Measurements from ENCODE around the gene STYXL2.

The STYXL2 gene

DNA sequence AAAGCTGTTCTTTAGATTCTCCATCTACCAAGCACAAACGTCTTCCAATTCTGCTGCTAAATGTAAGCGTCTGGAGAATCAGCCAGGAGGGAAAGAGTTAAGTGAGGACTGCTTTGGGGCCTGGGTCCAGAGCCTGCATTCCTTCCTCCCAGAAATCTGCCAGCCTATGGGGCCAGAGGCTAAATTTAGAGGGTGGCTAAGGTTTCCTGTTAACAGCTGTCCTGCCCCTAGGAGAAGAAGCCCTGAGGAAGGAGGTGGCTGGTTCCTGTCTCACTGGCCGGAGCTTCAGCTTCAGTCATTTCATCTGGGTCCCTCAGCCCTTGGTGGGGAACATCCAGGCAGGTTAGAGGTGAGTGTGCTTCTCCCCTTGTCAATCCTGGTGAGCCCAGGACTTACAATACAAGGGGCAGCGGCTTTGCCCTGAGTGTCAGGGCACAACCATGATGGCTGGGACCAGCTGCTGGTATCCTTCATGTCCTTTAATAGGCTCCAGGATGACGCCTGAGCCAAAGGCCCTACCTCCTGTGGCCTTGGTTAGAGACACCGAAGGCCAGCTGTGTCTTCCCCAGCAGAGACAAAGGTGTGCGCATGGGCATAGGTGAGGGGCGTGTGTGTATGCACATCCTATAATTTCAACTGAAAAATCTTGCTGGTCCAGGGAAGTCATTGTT, at the start of gene STYXL2:
Gene STYXL2, plus strand, starts transcription at position 230 of the 671 bp plus-strand sequence. CDS start 775 bp downstream, outside the sequence.
- in situ Hi-C loops (cut with MboI; ENCODE audit: low sequenced_read_pairs) = no loop called here

DNA sequence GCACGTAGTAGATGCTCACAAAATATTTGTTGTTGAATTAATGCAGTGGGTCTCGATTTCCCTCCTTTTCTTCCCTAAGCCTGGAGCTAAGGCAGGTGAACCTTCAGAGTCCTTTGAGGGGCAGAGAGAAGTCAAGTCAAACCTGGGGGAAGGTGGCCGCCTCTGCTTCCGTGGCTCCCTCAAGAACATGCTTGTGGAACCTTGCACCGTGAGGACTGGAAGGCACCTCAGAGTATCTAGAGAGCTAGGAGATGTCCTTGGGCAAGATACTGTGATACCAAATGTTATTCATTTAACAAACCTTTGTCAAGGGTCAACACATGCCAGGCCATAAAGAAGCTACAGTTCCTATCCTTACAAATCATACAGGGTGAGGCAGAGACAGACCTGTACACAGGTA, 42.0 kb upstream of the STYXL2 start:
- in situ Hi-C loops (cut with MboI; ENCODE audit: low sequenced_read_pairs) = no loop called here

DNA sequence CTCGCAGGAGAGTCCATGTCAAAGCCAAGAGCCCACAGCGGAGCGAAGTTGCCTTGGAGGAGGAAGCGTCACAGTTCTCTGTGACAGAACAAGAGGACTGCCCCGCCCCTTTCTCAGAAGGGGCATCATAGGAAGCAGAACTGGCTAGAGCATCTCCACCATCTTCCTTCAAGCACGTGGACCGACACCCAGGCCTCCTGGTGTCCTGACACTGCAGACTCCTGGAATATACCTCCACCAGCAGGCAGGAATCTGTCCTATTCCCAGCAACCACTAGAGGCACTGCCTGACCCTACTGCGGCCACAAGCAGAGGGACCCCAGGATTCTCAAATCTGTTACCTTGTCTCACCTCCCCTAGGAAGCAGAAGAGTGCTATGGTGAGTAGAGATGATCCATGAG, 41.5 kb upstream of the STYXL2 start:
- in situ Hi-C loops (cut with MboI; ENCODE audit: low sequenced_read_pairs) = no loop called here

DNA sequence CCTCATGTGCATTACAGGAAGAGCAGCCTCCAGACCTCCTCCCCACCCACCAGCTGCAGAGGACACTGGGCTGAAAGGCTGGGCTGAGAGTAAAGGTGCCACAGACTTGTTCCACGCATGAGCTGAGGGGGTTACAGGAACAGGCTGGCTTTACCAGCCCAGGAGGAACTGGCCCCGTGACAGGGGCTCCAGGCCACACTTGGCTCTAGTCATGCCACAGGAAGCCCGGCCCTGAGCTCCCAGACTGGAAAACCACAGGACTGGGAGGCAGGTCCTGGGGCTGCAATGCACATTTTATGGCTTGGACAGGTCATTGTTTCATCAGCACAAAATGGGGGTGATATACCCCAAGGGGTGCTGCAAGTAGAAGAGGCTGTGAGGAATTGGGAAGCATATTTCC, 39.3 kb upstream of the STYXL2 start:
- in situ Hi-C loops (cut with MboI; ENCODE audit: low sequenced_read_pairs) = no loop called here

DNA sequence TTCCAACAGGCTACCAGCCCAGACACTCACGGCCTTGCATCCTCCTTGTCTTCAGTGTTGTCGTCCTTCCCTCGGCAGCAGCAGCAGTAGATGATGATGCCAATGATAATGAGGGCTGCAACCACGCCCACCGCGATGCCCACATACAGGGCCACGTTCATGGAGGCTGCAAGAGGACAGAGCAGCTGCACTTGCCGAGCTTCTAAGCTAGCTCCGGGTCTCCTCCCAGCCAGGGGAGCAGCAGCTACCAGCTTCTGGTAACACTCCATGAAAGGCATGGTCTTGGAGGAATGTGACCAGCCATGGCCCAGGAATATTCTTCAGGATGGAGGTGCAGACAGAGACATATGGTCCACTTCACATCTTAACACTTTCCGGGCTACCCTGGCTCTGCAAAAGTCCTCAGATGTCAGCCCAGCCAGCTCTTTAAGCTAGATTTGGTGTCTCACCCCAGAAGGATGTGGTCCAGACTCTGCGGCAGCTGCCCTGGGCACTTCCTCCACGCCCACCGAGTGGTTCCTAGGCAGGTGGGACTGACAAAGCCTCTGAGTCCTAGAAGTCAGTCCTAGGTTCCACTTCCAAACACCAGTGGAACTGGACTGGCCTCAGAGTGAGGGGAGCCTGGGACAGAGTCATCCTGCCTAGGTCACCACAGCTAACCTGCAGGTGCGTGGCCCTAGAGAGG, 38.8 kb upstream of the STYXL2 start:
- in situ Hi-C loops (cut with MboI; ENCODE audit: low sequenced_read_pairs) = no loop called here

DNA sequence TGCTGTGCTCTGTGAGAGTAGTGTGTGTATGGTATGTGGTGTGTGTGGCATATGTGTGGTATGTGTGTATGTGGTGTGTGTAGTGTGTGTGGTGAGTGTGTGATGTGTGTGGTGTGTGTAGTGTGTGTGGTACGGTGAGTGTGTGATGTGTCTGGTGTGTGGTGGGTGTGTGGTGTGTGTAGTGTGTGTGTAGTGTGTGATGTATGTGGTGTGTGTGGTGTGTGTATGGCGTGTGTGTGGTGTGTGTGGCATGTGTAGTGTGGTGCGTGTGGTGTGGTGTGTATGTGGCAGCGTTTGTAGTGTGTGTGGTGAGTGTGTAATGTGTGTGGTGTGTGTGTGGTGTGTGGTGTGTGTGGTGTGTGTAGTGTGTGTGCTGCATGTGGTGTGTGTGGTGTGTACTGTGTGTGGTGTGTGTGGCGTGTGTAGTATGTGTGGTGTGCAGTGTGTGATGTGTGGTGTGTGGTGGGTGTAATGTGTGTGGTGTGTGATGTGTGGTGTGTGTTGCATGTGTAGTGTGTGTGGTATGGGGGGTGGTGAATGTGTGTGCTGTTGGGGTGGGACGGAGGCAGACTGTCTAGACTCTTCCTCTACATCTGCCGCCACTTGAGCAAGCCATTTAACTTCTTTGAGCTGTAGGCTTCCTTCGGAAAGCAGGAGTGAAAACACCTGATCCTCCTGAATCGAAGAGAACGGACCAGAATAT, 37.2 kb upstream of the STYXL2 start:
- in situ Hi-C loops (cut with MboI; ENCODE audit: low sequenced_read_pairs) = no loop called here

DNA sequence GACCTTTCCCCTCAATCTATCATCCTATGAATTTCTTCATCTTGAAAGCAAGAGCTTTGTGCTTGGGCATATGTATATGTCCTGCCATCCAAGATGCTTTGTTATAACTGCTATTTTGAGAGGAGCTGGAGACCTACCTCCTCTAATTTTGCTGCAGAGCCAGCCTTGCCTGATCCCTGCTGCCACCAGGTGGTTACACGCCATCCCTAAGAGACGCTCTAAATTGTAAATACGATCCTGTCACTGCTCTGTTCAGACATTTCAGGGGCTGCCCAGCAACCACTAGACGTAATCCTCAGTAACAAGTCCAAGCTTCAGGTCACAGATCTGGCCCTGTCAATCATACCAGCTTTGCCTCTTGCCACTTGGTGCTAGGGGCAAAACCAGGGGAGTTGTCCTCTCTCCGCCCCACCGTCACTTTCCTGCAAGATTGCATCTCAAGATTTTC, 36.6 kb upstream of the STYXL2 start:
- in situ Hi-C loops (cut with MboI; ENCODE audit: low sequenced_read_pairs) = no loop called here

GRCh38 chr1:167059045-167059808, 34.6 kb upstream of the STYXL2 start:
- in situ Hi-C loops (cut with MboI; ENCODE audit: low sequenced_read_pairs) = no loop called here

GRCh38 chr1:167059809-167060107, 34.1 kb upstream of the STYXL2 start:
- in situ Hi-C loops (cut with MboI; ENCODE audit: low sequenced_read_pairs) = loop anchor here (5.0 to 10.0 kb wide), 3 partner anchors 152 to 475 kb away; no protein-coding TSS in a partner anchor

DNA sequence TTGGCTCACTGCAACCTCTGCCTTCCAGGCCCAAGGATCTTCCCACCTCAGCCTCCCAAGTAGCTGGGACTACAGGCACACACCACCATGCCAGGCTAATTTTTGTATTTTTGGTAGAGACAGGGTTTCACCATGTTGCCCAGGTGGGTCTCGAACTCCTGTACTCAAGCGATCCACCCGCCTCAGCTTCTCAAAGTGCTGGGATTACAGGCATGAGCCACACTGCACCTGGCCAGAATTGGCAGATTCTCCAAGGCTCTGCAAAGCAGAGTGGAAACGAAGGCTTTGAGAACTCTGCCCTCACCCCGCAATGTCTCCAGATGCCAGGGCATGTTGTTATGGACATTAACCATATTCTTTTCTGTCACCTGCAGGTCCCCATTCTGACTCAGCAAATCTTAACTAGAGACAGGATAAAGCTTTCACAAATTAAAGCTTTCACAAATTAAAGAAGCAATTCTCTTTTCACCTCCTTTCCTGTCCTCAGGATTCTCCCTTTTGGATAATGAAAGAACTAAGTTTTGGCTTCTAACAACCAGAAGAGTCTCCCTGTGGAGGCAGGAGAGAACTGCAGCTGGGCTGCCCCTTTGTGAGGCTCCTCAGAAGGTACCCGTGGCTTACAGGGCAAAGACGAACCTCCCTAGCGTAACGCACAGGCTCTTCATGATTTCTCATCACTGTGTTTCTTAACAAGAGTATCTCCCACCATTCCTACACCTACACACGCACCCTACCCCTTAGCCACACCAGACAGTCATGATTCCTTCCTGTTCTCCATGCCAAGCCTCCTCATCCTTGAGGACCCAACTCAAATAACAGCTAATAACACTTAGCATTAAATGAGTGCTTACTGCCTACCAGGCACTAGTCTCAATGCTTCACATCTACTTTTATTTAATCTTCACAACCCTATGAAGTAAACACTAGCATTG, 33.5 kb upstream of the STYXL2 start:
- in situ Hi-C loops (cut with MboI; ENCODE audit: low sequenced_read_pairs) = loop anchor here (5.0 to 10.0 kb wide), 3 partner anchors 153 to 474 kb away; no protein-coding TSS in a partner anchor

DNA sequence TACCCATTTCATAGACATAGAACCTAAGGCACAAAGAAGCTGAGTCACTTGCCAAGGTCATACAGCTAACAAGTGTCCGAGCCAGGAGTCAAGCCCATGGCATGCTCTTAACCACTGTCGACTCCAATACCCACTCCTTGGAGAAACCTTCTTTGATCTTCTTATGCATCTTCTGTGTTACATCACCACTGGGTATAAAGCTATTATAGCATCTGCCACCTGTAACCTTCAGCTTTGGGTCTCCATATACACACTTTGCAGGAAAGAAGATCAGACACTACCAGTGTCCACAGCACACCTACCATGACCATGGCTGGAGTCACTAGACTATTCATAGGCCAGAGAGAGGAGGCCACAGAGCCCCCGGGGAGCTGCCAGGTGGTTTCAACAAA, 32.8 kb upstream of the STYXL2 start:
- in situ Hi-C loops (cut with MboI; ENCODE audit: low sequenced_read_pairs) = loop anchor here (5.0 to 10.0 kb wide), 3 partner anchors 154 to 474 kb away; no protein-coding TSS in a partner anchor

DNA sequence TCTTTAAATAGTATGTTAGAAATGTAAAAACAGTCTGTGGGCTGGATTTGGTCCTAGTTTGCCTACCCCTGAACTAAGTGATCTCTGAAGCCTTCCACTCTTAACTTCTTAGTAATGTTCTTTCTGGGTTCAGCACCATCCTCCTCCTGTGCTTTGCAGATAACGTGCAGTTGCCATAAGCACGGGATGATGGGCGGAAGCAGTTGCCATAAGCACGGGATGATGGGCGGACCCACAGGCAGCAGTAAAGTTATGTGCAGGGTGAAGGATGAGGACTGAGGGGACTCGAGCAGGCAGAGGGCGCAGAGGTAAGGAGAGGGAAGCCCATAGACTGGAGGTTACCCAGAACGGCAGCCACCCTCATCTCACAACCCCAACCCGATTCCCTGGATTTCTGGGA, 29.3 kb upstream of the STYXL2 start:
- in situ Hi-C loops (cut with MboI; ENCODE audit: low sequenced_read_pairs) = loop anchor here (5.0 to 10.0 kb wide), 3 partner anchors 157 to 470 kb away; no protein-coding TSS in a partner anchor

- in situ Hi-C loops (cut with MboI; ENCODE audit: low sequenced_read_pairs) = loop anchor here (10.0 kb wide), 2 partner anchors 379 to 469 kb away; no protein-coding TSS in a partner anchor
Measured at GRCh38 chr1:167065471-167065870, 28.4 kb upstream of the STYXL2 start.

GRCh38 chr1:167066333-167067122, 27.3 kb upstream of the STYXL2 start:
- in situ Hi-C loops (cut with MboI; ENCODE audit: low sequenced_read_pairs) = loop anchor here (10.0 kb wide), 2 partner anchors 378 to 468 kb away; no protein-coding TSS in a partner anchor

DNA sequence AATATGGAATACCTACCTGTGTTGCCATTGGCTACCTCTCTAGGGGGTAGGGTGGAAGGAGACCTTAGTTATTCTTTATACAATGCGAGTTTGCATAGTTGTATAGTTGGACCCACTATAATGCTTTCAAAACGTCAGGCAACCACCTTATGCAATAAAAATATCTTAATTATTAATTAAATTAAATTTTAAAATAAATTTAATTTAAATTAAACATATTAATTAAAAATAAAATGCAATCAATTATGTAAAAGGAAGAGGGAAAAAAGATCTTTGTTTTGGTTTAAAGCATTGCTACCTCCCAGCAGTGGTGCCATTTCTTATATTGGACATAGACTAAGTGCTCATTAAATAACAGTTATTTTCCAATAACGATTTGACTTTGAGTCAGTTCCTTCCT, 26.0 kb upstream of the STYXL2 start:
- in situ Hi-C loops (cut with MboI; ENCODE audit: low sequenced_read_pairs) = loop anchor here (10.0 kb wide), 2 partner anchors 377 to 467 kb away; no protein-coding TSS in a partner anchor

- in situ Hi-C loops (cut with MboI; ENCODE audit: low sequenced_read_pairs) = loop anchor here (10.0 kb wide), 2 partner anchors 376 to 466 kb away; no protein-coding TSS in a partner anchor
Measured at GRCh38 chr1:167068761-167069160, 25.1 kb upstream of the STYXL2 start.

- in situ Hi-C loops (cut with MboI; ENCODE audit: low sequenced_read_pairs) = no loop called here
Measured at GRCh38 chr1:167071286-167071685, 22.6 kb upstream of the STYXL2 start.

DNA sequence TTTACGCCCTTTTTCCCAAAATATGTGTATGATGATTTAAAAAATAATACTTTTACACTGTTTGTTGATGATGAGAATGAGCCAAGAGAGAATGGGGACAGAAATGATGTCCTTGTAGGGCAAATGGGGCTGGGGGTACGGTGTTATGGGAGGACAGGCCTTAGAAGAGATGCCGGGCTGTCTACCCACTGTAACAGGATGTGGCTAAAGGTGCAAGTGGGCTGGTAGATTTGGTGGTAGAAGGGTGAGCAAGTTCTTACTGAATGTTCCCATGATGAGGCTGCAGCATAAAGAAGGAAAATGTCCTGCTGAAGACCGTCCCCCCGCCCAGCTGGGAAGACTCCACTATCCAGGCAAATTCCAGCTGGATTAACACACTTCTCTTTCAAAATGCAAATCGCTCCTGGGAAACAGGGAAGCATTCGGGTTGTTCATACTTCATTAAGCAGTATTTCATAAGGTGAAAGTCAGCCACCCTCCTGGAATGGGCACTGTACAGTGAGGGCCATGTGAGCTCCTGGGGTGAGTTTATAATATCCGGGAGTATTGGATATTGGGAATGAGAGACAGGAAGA, 17.7 kb upstream of the STYXL2 start:
- in situ Hi-C loops (cut with MboI; ENCODE audit: low sequenced_read_pairs) = no loop called here
